MM.1S (cell line): ENCODE measurements around the gene COL27A1.

Source experiments
- DNase-seq: peaks from one replicate; pipeline ENCODE4 v3.0.0-alpha.2; 2015
- H2AFZ ChIP-seq: fragments of 300-600 bp; sonication (generic); 2 replicates; pipeline ENCODE4 v1.6.0; 2016; ENCODE audit warnings: antibody characterized with exemption, low read length
- H3F3A ChIP-seq: fragments of 300-600 bp; sonication (generic); 2 replicates; pipeline ENCODE4 v1.6.1; 2016; ENCODE audit warnings: mild to moderate bottlenecking, antibody characterized with exemption, low read length, moderate library complexity, mixed read lengths; ENCODE audit not compliant: insufficient read depth
- H3K27ac ChIP-seq: fragments of 300-600 bp; sonication (generic); 2 replicates; pipeline ENCODE4 v1.5.1; 2016; ENCODE audit warnings: mild to moderate bottlenecking, low read length
- H3K27me3 ChIP-seq: fragments of 300-600 bp; sonication (generic); replicated peaks from 2 replicates; pipeline ENCODE4 v1.6.0; 2016; ENCODE audit warnings: low read length; ENCODE audit not compliant: insufficient read depth
- H3K36me3 ChIP-seq: fragments of 300-600 bp; sonication (generic); replicated peaks from 2 replicates; pipeline ENCODE4 v1.6.1; 2016; ENCODE audit warnings: mild to moderate bottlenecking, low read length, mixed read lengths; ENCODE audit not compliant: insufficient read depth
- H3K4me1 ChIP-seq: fragments of 300-600 bp; sonication (generic); 2 replicates; pipeline ENCODE4 v1.6.1; 2016; ENCODE audit warnings: low read length, mixed read lengths
- H3K4me2 ChIP-seq: fragments of 300-600 bp; sonication (generic); 2 replicates; pipeline ENCODE4 v1.6.0; 2016; ENCODE audit warnings: low read depth, low read length
- H3K4me3 ChIP-seq: fragments of 300-600 bp; sonication (generic); 2 replicates; pipeline ENCODE4 v1.5.1; 2016; ENCODE audit warnings: low read length, mixed read lengths
- H3K79me2 ChIP-seq: fragments of 300-600 bp; sonication (generic); 2 replicates; pipeline ENCODE4 v1.6.1; 2016; ENCODE audit warnings: mixed run types, low read length, mixed read lengths
- H3K9ac ChIP-seq: fragments of 300-600 bp; sonication (generic); 2 replicates; pipeline ENCODE4 v1.6.1; 2016; ENCODE audit warnings: low read length, mixed read lengths
- H3K9me2 ChIP-seq: fragments of 300-600 bp; sonication (generic); replicated peaks from 2 replicates; pipeline ENCODE4 v1.6.1; 2016; ENCODE audit warnings: mild to moderate bottlenecking, low read length, mixed read lengths; ENCODE audit not compliant: insufficient read depth
- H3K9me3 ChIP-seq: fragments of 300-600 bp; sonication (generic); replicated peaks from 2 replicates; pipeline ENCODE4 v1.6.1; 2016; ENCODE audit warnings: mild to moderate bottlenecking, low read length, mixed read lengths; ENCODE audit not compliant: insufficient read depth
- H4K20me1 ChIP-seq: fragments of 300-600 bp; sonication (generic); 2 replicates; pipeline ENCODE4 v1.6.1; 2016; ENCODE audit warnings: mild to moderate bottlenecking, low read length, moderate library complexity, mixed read lengths; ENCODE audit not compliant: insufficient read depth
- CTCF ChIP-seq: fragments of 300-600 bp; sonication (generic); IDR thresholded peaks from 2 replicates; pipeline ENCODE4 v1.5.1; 2016; ENCODE audit warnings: antibody characterized with exemption, low read length, mixed read lengths
- EZH2 ChIP-seq: fragments of 300-600 bp; sonication (generic); optimal IDR thresholded peaks from 2 replicates; pipeline ENCODE3; 2017; ENCODE audit warnings: low read depth, mild to moderate bottlenecking, antibody characterized with exemption, low read length, mixed read lengths
- EZH2phosphoT487 ChIP-seq: fragments of 300-600 bp; sonication (generic); IDR thresholded peaks from 2 replicates; pipeline ENCODE4 v1.6.1; 2018; ENCODE audit warnings: antibody characterized with exemption, low read length

COL27A1 gene

GRCh38 chr9:114178076-114178475, 22.7 kb downstream of the COL27A1 start:
- H3K27me3 ChIP-seq = peaks cover 11% of the 10 kb centered on the region; the same call in 1 of the 2 replicates
- no peak for DNase-seq
- no peaks in the 10 kb centered on the region for H3F3A ChIP-seq
- no peaks in the 10 kb centered on the region for H4K20me1 ChIP-seq
- H3K4me3 ChIP-seq = no peak overlapping the region
- no peak overlapping the region for H2AFZ ChIP-seq
- H3K27ac ChIP-seq = no peak overlapping the region
- H3K4me1 ChIP-seq = no peaks in the 10 kb centered on the region
- no peaks in the 10 kb centered on the region for H3K9me2 ChIP-seq
- H3K79me2 ChIP-seq = no peaks in the 10 kb centered on the region
- H3K9me3 ChIP-seq = no peaks in the 10 kb centered on the region
- no peak overlapping the region for H3K4me2 ChIP-seq
- no peaks in the 10 kb centered on the region for H3K36me3 ChIP-seq
- no peak for TF ChIP-seq CTCF
- TF ChIP-seq EZH2 = no peak
- no peak for TF ChIP-seq EZH2phosphoT487
- no peak overlapping the region for H3K9ac ChIP-seq

GRCh38 chr9:114178756-114179450, 23.6 kb downstream of the COL27A1 start:
- H3K27me3 ChIP-seq = peaks cover 11% of the 10 kb centered on the region; the same call in 1 of the 2 replicates
- H3K9me3 ChIP-seq = no peaks in the 10 kb centered on the region
- H2AFZ ChIP-seq = no peak overlapping the region
- H3K4me3 ChIP-seq = no peak overlapping the region
- no peak overlapping the region for H3K4me2 ChIP-seq
- no peaks in the 10 kb centered on the region for H3F3A ChIP-seq
- TF ChIP-seq EZH2 = no peak
- TF ChIP-seq EZH2phosphoT487 = no peak
- no peak for TF ChIP-seq CTCF
- no peaks in the 10 kb centered on the region for H4K20me1 ChIP-seq
- H3K27ac ChIP-seq = no peak overlapping the region
- no peak for DNase-seq
- H3K79me2 ChIP-seq = no peaks in the 10 kb centered on the region
- no peaks in the 10 kb centered on the region for H3K9me2 ChIP-seq
- H3K4me1 ChIP-seq = no peaks in the 10 kb centered on the region
- no peaks in the 10 kb centered on the region for H3K36me3 ChIP-seq
- no peak overlapping the region for H3K9ac ChIP-seq

GRCh38 chr9:114179516-114179915, 24.2 kb downstream of the COL27A1 start:
- no peak for DNase-seq
- Histone ChIP-seq H3K27ac (no peak overlapping the region), H3K4me3 (no peak overlapping the region), H3K4me2 (no peak overlapping the region), H3K9me3 (no peaks in the 10 kb centered on the region), H3K27me3 (peaks cover 11% of the 10 kb centered on the region; the same call in 1 of the 2 replicates), H3K4me1 (no peaks in the 10 kb centered on the region), H3K9me2 (no peaks in the 10 kb centered on the region), H3K9ac (no peak overlapping the region), H3K36me3 (no peaks in the 10 kb centered on the region), H3K79me2 (no peaks in the 10 kb centered on the region), H3F3A (no peaks in the 10 kb centered on the region), H2AFZ (no peak overlapping the region), H4K20me1 (no peaks in the 10 kb centered on the region)
- TF ChIP-seq CTCF = no peak
- no peak for TF ChIP-seq EZH2phosphoT487
- no peak for TF ChIP-seq EZH2
